ENCODE data around the gene FHOD3.

GRCh38 chr18:36300211-36300610 is 2.7 kb downstream of the FHOD3 start:
- TF ChIP-seq CTCF (IDR thresholded peaks at IDR 0.05) (no peak), POLR2A (IDR thresholded peaks at IDR 0.05) (no peak)
